ENCODE data around the gene TNC. TPM values are rescaled to one million over a fixed set of nuclear protein-coding genes. Genes with fewer than 3 reads are reported as not detected.

The TNC gene
- total and polyA plus RNA-seq, 12 donors, result 0.41 to 120 (median 5.7) TPM

DNA sequence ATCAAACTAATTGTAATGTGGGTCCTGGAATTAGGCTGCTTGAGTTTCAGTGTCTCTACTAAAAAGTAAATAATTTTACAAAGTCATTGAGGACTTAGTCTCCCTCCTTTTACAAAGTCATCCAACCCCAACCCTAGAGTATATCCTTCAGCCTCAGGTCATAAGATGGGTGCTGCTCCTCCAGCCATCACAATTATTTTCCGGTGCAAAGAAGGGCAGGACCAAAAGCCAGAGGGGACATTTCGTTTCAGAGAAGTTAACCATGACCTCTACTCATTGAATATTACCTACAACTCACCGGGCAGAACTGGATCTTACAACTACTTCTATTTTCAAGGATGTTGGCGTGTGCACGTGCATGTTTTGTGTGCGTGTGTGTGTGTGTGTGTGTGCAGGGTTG lies 127.1 kb downstream of the TNC start:
- H3K4me1 ChIP-seq, result peaks cover 0 to 27% (median 0%) of the 10 kb centered on the region in 9 donors
- intact Hi-C loops (cut with DNase I), result no loop called here
- no peaks in the 10 kb centered on the region for H3K36me3 ChIP-seq
- H3K27ac ChIP-seq, result no peak overlapping the region
- WGBS, 2 donors, result 76 to 80% methylated on average over 6 of the region's 6 CpGs
- H3K27me3 ChIP-seq, result peaks cover 0 to 47% (median 13%) of the 10 kb centered on the region in 7 donors
- no peak for DNase-seq
- H3K9me3 ChIP-seq, result no peaks in the 10 kb centered on the region
- no peak overlapping the region for H3K4me3 ChIP-seq
- TF ChIP-seq, protein P1, sequence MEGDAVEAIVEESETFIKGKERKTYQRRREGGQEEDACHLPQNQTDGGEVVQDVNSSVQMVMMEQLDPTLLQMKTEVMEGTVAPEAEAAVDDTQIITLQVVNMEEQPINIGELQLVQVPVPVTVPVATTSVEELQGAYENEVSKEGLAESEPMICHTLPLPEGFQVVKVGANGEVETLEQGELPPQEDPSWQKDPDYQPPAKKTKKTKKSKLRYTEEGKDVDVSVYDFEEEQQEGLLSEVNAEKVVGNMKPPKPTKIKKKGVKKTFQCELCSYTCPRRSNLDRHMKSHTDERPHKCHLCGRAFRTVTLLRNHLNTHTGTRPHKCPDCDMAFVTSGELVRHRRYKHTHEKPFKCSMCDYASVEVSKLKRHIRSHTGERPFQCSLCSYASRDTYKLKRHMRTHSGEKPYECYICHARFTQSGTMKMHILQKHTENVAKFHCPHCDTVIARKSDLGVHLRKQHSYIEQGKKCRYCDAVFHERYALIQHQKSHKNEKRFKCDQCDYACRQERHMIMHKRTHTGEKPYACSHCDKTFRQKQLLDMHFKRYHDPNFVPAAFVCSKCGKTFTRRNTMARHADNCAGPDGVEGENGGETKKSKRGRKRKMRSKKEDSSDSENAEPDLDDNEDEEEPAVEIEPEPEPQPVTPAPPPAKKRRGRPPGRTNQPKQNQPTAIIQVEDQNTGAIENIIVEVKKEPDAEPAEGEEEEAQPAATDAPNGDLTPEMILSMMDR (IDR thresholded peaks at IDR 0.05), result no peak
- ATAC-seq, result no peak

- no peaks in the 10 kb centered on the region for H3K36me3 ChIP-seq
- H3K4me3 ChIP-seq, result no peak overlapping the region
- H3K27ac ChIP-seq, result peak overlapping the region in 1 of 10 donors; percentile 21
- WGBS, 2 donors, result 50 to 57% methylated on average over 4 of the region's 4 CpGs
- no peaks in the 10 kb centered on the region for H3K9me3 ChIP-seq
- H3K4me1 ChIP-seq, result peaks cover 0 to 17% (median 0%) of the 10 kb centered on the region in 9 donors
- H3K27me3 ChIP-seq, result peaks cover 0 to 51% (median 14%) of the 10 kb centered on the region in 7 donors
- intact Hi-C loops (cut with DNase I), result no loop called here
- no peak for ATAC-seq
- TF ChIP-seq, protein P1 (IDR thresholded peaks at IDR 0.05), result no peak
- no peak for DNase-seq
Measured at GRCh38 chr9:114989600-114990410, 128.2 kb downstream of the TNC start.

GRCh38 chr9:114988962-114989599 lies 128.9 kb downstream of the TNC start:
- intact Hi-C loops (cut with DNase I), result no loop called here
- Histone ChIP-seq H3K27me3 (peaks cover 0 to 51% (median 13%) of the 10 kb centered on the region in 7 donors), H3K9me3 (no peaks in the 10 kb centered on the region), H3K4me1 (peaks cover 0 to 14% (median 0%) of the 10 kb centered on the region in 9 donors), H3K4me3 (no peak overlapping the region), H3K27ac (peak overlapping the region in 1 of 10 donors; percentile 21), H3K36me3 (no peaks in the 10 kb centered on the region)
- 76 to 90% methylated on average over 8 of the region's 8 CpGs for WGBS, 2 donors
- ATAC-seq, result no peak
- TF ChIP-seq, protein P1 (IDR thresholded peaks at IDR 0.05), result no peak
- DNase-seq, result no peak

DNA sequence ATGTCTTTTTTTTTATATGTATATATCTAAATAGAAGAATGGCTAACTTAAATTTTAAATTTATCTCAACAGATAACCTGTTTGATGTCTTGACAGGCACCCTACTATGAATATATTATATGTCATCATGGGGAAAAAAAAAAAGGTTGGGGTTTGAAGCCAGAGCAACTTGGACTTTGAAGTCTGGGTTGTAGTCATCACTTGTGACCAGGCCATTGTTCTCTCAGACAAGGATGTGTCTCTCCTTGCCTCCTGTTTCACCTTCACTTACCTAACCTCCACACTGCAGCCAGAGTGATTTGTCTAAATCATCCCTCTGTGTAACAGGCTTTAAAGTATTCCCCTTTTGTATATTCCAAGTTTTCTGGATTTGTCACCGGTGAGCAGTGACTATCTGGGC lies 130.8 kb downstream of the TNC start:
- intact Hi-C loops (cut with DNase I), result no loop called here
- 90 to 96% methylated on average over 1 of the region's 1 CpG for WGBS, 2 donors

More for the DNA sequence above, 130.8 kb downstream of the TNC start:
- Histone ChIP-seq H3K9me3 (no peaks in the 10 kb centered on the region), H3K27me3 (peaks cover 0 to 46% (median 10%) of the 10 kb centered on the region in 7 donors), H3K27ac (no peak overlapping the region), H3K4me1 (peaks cover 0 to 14% (median 0%) of the 10 kb centered on the region in 9 donors), H3K36me3 (no peaks in the 10 kb centered on the region), H3K4me3 (no peak overlapping the region)
- DNase-seq (no peak), ATAC-seq (no peak)
- TF ChIP-seq, protein P1 (IDR thresholded peaks at IDR 0.05), result no peak

Data from heart right ventricle (tissue), 16 donors.